Measurements from ENCODE around the gene HSD11B1.

HSD11B1 gene

DNA sequence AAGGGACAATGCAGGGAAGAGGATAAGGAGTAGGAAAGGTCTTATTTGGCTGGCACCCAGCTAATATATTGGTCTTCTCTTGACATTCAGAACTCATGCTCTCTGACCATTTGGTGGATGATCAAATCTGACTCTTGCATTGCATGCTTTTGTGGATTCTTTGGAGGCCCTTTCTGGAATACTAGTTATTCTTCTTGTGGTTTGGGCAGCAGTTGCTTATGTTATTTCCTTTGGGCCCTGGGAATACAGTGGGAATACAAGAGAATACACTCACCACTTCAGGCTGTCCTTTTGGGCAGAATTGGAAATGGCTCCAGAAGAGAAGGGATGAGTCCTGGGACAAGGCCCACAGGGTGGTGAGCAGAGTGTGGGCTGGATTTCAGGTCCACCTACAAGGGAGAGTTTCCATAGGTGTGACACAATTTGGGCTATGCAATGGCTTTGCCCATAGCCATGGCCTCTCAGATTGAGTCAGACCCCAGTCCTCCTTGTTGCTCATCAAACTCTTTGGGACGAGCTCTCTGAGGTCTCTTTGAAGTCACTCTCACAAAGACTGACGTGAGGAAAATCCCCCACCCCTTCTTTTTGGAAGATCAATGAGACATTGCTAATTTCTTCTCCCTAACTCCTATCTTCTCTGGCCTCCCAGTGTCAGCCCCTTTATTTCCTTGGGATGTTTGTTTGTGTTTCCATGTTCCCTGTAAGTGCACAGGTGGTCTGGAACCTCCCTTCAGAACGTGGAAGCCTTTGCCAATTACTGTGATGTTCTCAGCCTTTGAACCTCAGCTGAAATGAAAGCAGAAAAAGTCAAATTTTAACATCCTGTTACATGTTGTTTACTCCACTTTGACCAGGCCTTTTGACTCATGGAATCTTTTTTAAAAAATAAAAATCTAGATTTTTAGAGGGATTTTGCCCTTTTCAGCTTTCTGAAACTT is 19.4 kb downstream of the HSD11B1 start:
- no peaks in the 10 kb centered on the region for H3K36me3 ChIP-seq (replicated peaks; ENCODE audit: insufficient read depth, low read length)
- no peaks in the 10 kb centered on the region for H4K20me1 ChIP-seq (ENCODE audit: insufficient read depth, low read length)
- H3K9me3 ChIP-seq (replicated peaks; ENCODE audit: insufficient read depth, low read length) = no peaks in the 10 kb centered on the region
- no peak overlapping the region for H3K4me3 ChIP-seq (ENCODE audit: low read length)
- no peak overlapping the region for H3K9ac ChIP-seq (ENCODE audit: low read length)
- H3K4me1 ChIP-seq (ENCODE audit: low read length) = no peaks in the 10 kb centered on the region
- H2AFZ ChIP-seq (ENCODE audit: low read length) = no peak overlapping the region
- no peaks in the 10 kb centered on the region for H3F3A ChIP-seq (ENCODE audit: insufficient read depth, low read length)
- TF ChIP-seq, protein P1, sequence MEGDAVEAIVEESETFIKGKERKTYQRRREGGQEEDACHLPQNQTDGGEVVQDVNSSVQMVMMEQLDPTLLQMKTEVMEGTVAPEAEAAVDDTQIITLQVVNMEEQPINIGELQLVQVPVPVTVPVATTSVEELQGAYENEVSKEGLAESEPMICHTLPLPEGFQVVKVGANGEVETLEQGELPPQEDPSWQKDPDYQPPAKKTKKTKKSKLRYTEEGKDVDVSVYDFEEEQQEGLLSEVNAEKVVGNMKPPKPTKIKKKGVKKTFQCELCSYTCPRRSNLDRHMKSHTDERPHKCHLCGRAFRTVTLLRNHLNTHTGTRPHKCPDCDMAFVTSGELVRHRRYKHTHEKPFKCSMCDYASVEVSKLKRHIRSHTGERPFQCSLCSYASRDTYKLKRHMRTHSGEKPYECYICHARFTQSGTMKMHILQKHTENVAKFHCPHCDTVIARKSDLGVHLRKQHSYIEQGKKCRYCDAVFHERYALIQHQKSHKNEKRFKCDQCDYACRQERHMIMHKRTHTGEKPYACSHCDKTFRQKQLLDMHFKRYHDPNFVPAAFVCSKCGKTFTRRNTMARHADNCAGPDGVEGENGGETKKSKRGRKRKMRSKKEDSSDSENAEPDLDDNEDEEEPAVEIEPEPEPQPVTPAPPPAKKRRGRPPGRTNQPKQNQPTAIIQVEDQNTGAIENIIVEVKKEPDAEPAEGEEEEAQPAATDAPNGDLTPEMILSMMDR (IDR thresholded peaks at IDR 0.05; ENCODE audit: low read length) = no peak
- no peak for TF ChIP-seq EZH2 (optimal IDR thresholded peaks at IDR 0.05; ENCODE audit: low read depth, low read length)
- no peak for TF ChIP-seq EZH2phosphoT487 (IDR thresholded peaks at IDR 0.05; ENCODE audit: low read length)
- no peak overlapping the region for H3K4me2 ChIP-seq (ENCODE audit: low read depth, low read length)
- H3K27ac ChIP-seq (ENCODE audit: low read length) = no peak overlapping the region
- H3K79me2 ChIP-seq (ENCODE audit: low read length) = no peaks in the 10 kb centered on the region
- no peaks in the 10 kb centered on the region for H3K9me2 ChIP-seq (replicated peaks; ENCODE audit: insufficient read depth, low read length)
- no peak for DNase-seq
- no peaks in the 10 kb centered on the region for H3K27me3 ChIP-seq (replicated peaks; ENCODE audit: insufficient read depth, low read length)

DNA sequence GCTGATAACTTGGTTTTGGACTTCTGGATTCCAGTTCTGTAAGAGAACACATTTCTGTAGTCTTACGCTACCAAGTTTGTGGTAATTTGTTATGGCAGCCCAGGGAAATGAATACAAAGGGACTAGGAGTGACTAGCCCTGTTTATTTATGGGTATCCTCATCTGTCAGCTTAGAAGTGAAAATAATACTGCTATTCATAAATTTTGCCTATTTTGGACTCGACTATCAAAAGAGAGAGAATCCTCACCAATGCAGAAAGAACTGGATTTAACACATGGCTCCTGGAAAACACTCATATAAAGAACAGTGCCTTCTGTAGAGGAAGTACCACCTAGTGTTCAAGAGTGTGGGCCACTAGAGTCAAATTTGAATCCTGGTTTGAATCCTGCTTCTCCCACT is 22.6 kb downstream of the HSD11B1 start:
- no peak overlapping the region for H3K27ac ChIP-seq (ENCODE audit: low read length)
- H3F3A ChIP-seq (ENCODE audit: insufficient read depth, low read length) = no peaks in the 10 kb centered on the region
- no peak overlapping the region for H2AFZ ChIP-seq (ENCODE audit: low read length)
- H3K9me3 ChIP-seq (replicated peaks; ENCODE audit: insufficient read depth, low read length) = no peaks in the 10 kb centered on the region
- H3K79me2 ChIP-seq (ENCODE audit: low read length) = no peaks in the 10 kb centered on the region
- no peaks in the 10 kb centered on the region for H3K9me2 ChIP-seq (replicated peaks; ENCODE audit: insufficient read depth, low read length)
- H3K36me3 ChIP-seq (replicated peaks; ENCODE audit: insufficient read depth, low read length) = no peaks in the 10 kb centered on the region
- H4K20me1 ChIP-seq (ENCODE audit: insufficient read depth, low read length) = no peaks in the 10 kb centered on the region
- H3K4me2 ChIP-seq (ENCODE audit: low read depth, low read length) = no peak overlapping the region
- no peak overlapping the region for H3K4me3 ChIP-seq (ENCODE audit: low read length)
- no peak for DNase-seq
- TF ChIP-seq EZH2 (optimal IDR thresholded peaks at IDR 0.05; ENCODE audit: low read depth, low read length) (no peak), EZH2phosphoT487 (IDR thresholded peaks at IDR 0.05; ENCODE audit: low read length) (no peak)
- TF ChIP-seq, protein P1 (IDR thresholded peaks at IDR 0.05; ENCODE audit: low read length) = no peak
- no peaks in the 10 kb centered on the region for H3K4me1 ChIP-seq (ENCODE audit: low read length)
- H3K9ac ChIP-seq (ENCODE audit: low read length) = no peak overlapping the region
- H3K27me3 ChIP-seq (replicated peaks; ENCODE audit: insufficient read depth, low read length) = no peaks in the 10 kb centered on the region

DNA sequence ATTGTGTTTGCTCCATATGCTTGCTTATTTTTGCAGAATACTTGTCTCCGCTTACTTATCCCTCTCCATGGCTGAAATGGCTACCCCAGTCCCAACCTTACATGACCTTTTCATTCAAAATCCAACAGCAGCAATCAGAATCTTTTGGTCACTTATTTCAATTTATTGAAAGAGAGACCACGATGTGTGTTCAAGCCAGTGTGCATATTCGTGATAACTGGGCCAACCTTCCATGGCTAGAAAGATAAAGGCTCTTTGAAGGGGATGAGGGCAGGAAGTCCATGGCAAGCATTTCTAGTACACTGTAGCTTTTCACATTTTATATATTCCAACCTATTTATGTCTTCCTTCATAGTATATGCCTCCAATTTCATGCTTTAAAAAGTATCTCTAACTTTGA is 23.1 kb downstream of the HSD11B1 start:
- Histone ChIP-seq H4K20me1 (ENCODE audit: insufficient read depth, low read length) (no peaks in the 10 kb centered on the region), H3K9me2 (replicated peaks; ENCODE audit: insufficient read depth, low read length) (no peaks in the 10 kb centered on the region), H3K4me1 (ENCODE audit: low read length) (no peaks in the 10 kb centered on the region), H3F3A (ENCODE audit: insufficient read depth, low read length) (no peaks in the 10 kb centered on the region), H3K27ac (ENCODE audit: low read length) (no peak overlapping the region), H3K9me3 (replicated peaks; ENCODE audit: insufficient read depth, low read length) (no peaks in the 10 kb centered on the region), H3K4me2 (ENCODE audit: low read depth, low read length) (no peak overlapping the region), H2AFZ (ENCODE audit: low read length) (no peak overlapping the region), H3K79me2 (ENCODE audit: low read length) (no peaks in the 10 kb centered on the region), H3K36me3 (replicated peaks; ENCODE audit: insufficient read depth, low read length) (no peaks in the 10 kb centered on the region), H3K27me3 (replicated peaks; ENCODE audit: insufficient read depth, low read length) (no peaks in the 10 kb centered on the region), H3K4me3 (ENCODE audit: low read length) (no peak overlapping the region), H3K9ac (ENCODE audit: low read length) (no peak overlapping the region)
- TF ChIP-seq EZH2phosphoT487 (IDR thresholded peaks at IDR 0.05; ENCODE audit: low read length) = no peak
- no peak for TF ChIP-seq EZH2 (optimal IDR thresholded peaks at IDR 0.05; ENCODE audit: low read depth, low read length)
- TF ChIP-seq, protein P1 (IDR thresholded peaks at IDR 0.05; ENCODE audit: low read length) = no peak
- no peak for DNase-seq
